ENCODE results near the gene TIMM10.

Gene TIMM10

DNA sequence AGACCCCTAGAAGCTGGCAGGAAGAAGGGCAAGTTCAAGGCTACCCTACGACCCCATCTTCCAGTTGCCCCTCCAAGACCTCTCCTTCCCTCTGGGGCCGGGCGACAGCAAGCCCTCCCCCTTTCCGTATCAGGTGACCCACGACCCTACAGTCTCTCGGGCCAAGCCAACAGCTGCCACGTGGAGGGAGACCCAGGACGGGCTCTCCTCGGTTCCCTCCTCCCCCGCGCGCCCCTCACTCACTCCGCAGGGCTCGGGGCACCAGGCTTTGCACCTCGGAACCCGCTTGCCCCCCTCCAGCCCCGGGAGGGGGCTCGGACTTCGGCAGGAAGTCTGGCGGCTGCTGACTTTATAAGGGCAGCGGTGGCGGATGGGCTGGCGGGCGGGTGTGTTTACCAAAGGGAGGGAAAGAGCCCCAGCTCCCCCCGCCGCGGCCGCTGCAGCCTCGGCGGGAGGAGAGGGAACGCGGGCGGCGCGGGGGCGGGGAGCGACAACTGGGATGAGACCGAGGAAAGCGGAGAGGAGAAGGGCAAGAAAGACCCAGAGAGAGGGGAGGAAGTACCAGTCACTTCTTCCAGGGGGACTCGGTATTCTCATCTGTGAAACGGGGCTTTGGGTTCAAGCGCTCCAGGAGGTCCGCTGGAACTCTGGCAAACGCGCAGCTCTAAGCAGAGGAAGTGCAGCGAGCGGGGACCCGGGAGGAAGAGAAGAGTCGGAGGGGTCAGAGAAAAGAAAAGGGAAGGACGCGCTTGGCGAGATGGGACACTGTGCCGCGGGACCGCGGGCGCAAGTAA is 15.8 kb downstream of the TIMM10 start:
- no peak overlapping the region for H2AFZ ChIP-seq (ENCODE audit: low read length)
- H3K9ac ChIP-seq (ENCODE audit: low read length) = peak overlapping the region; percentile 82
- no peaks in the 10 kb centered on the region for H3K9me2 ChIP-seq (ENCODE audit: low read depth, low read length)
- no peaks in the 10 kb centered on the region for H3K9me3 ChIP-seq (ENCODE audit: low read length)
- H3K36me3 ChIP-seq (ENCODE audit: insufficient read depth, low read length) = peaks cover 6% of the 10 kb centered on the region; the same call in 1 of the 2 replicates
- peak overlapping the region; percentile 83 for H3K4me3 ChIP-seq (ENCODE audit: low read depth, low read length, poor library complexity, severe bottlenecking)
- H4K20me1 ChIP-seq (ENCODE audit: insufficient read depth, low read length) = no peaks in the 10 kb centered on the region
- H3K4me2 ChIP-seq (ENCODE audit: low read length) = peak overlapping the region; percentile 88
- peaks cover 33% of the 10 kb centered on the region for H3K4me1 ChIP-seq (ENCODE audit: insufficient read depth, low read length, severe bottlenecking)
- no peaks in the 10 kb centered on the region for H3K27me3 ChIP-seq (ENCODE audit: insufficient read depth, low read length)
- no peaks in the 10 kb centered on the region for H3K79me2 ChIP-seq (ENCODE audit: insufficient read depth, low read length)
- peak overlapping the region; percentile 77 for H3K27ac ChIP-seq (ENCODE audit: low read depth, low read length, poor library complexity, severe bottlenecking)
- TF ChIP-seq CTCF (IDR thresholded peaks at IDR 0.05; ENCODE audit: low read length) (no peak), EZH2 (IDR thresholded peaks at IDR 0.05; ENCODE audit: borderline replicate concordance, low read length) (no peak)
- H3F3A ChIP-seq (ENCODE audit: insufficient read depth, low read length) = no peaks in the 10 kb centered on the region

DNA sequence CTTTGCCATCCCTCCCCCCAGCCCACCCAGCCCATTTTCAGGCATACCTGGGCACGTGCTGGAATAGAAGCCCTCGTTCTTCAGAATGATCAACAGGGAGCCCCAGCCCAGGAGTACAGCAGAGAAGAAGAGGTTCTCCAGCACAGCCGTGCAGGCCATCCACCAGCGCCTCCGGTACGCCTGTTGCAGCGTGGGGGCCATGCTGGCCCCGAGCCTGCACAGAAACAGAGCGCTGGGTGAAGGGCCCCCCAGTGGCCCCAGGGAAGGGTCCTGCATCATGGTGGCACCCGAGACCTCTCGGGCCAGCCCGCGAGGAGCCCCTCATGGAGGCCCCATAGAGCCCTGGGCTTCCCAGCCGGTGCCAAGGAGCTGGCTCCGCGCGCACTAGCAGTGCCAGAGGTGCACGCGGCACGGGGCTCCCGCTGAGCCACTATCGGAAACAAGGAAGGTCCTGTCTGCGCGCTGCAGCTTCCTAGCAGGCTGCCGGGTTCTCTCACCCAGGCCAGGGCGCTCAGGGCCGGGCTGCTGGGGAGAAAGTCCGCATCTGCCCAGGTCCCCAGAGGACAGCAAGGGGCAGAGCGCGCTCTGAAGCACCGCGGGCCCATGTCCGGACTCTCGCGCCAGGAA is 16.5 kb downstream of the TIMM10 start:
- no peaks in the 10 kb centered on the region for H4K20me1 ChIP-seq (ENCODE audit: insufficient read depth, low read length)
- H3K9ac ChIP-seq (ENCODE audit: low read length) = peak overlapping the region; percentile 82
- H3K4me1 ChIP-seq (ENCODE audit: insufficient read depth, low read length, severe bottlenecking) = peaks cover 33% of the 10 kb centered on the region
- no peaks in the 10 kb centered on the region for H3K79me2 ChIP-seq (ENCODE audit: insufficient read depth, low read length)
- no peak for TF ChIP-seq EZH2 (IDR thresholded peaks at IDR 0.05; ENCODE audit: borderline replicate concordance, low read length)
- TF ChIP-seq CTCF (IDR thresholded peaks at IDR 0.05; ENCODE audit: low read length) = no peak
- peaks cover 6% of the 10 kb centered on the region; the same call in 1 of the 2 replicates for H3K36me3 ChIP-seq (ENCODE audit: insufficient read depth, low read length)
- H3K4me2 ChIP-seq (ENCODE audit: low read length) = peak overlapping the region; percentile 88
- H3K4me3 ChIP-seq (ENCODE audit: low read depth, low read length, poor library complexity, severe bottlenecking) = peak overlapping the region; percentile 83
- H3K27ac ChIP-seq (ENCODE audit: low read depth, low read length, poor library complexity, severe bottlenecking) = peak overlapping the region; percentile 77
- H3K27me3 ChIP-seq (ENCODE audit: insufficient read depth, low read length) = no peaks in the 10 kb centered on the region
- no peaks in the 10 kb centered on the region for H3F3A ChIP-seq (ENCODE audit: insufficient read depth, low read length)
- H3K9me3 ChIP-seq (ENCODE audit: low read length) = no peaks in the 10 kb centered on the region
- no peaks in the 10 kb centered on the region for H3K9me2 ChIP-seq (ENCODE audit: low read depth, low read length)
- H2AFZ ChIP-seq (ENCODE audit: low read length) = no peak overlapping the region

DNA sequence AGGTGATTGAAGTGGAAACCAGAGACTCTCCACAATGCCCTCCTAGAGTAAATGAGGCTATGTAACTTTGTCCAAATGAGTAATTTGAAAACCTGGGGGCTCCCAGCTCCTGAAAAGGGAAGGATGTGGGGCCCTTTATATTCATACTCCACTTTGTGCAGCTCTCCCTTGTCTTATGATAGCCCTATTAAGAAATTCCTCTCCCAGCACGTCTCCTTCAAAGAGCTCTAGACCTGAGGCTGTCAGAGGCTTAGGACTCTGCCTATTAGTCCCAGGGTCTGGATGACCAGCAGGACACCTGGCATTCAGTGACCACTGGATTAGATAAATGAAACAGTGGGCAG is 17.1 kb downstream of the TIMM10 start:
- peak overlapping the region; percentile 82; the same call in 1 of the 2 replicates for H3K9ac ChIP-seq (ENCODE audit: low read length)
- H3K4me2 ChIP-seq (ENCODE audit: low read length) = peak overlapping the region; percentile 88
- H3K36me3 ChIP-seq (ENCODE audit: insufficient read depth, low read length) = peaks cover 6% of the 10 kb centered on the region; the same call in 1 of the 2 replicates
- no peaks in the 10 kb centered on the region for H3K9me3 ChIP-seq (ENCODE audit: low read length)
- TF ChIP-seq CTCF (IDR thresholded peaks at IDR 0.05; ENCODE audit: low read length) = no peak
- no peak for TF ChIP-seq EZH2 (IDR thresholded peaks at IDR 0.05; ENCODE audit: borderline replicate concordance, low read length)
- H3K4me3 ChIP-seq (ENCODE audit: low read depth, low read length, poor library complexity, severe bottlenecking) = peak overlapping the region; percentile 83
- peaks cover 33% of the 10 kb centered on the region for H3K4me1 ChIP-seq (ENCODE audit: insufficient read depth, low read length, severe bottlenecking)
- H3K27me3 ChIP-seq (ENCODE audit: insufficient read depth, low read length) = no peaks in the 10 kb centered on the region
- no peaks in the 10 kb centered on the region for H3F3A ChIP-seq (ENCODE audit: insufficient read depth, low read length)
- no peaks in the 10 kb centered on the region for H4K20me1 ChIP-seq (ENCODE audit: insufficient read depth, low read length)
- H3K79me2 ChIP-seq (ENCODE audit: insufficient read depth, low read length) = no peaks in the 10 kb centered on the region
- no peaks in the 10 kb centered on the region for H3K9me2 ChIP-seq (ENCODE audit: low read depth, low read length)
- no peak overlapping the region for H2AFZ ChIP-seq (ENCODE audit: low read length)
- peak overlapping the region; percentile 77 for H3K27ac ChIP-seq (ENCODE audit: low read depth, low read length, poor library complexity, severe bottlenecking)
